Sciatic nerve (tissue), 2 donors: ENCODE data around the gene SLC2A1. TPM values are rescaled to one million over a fixed set of nuclear protein-coding genes. Genes with fewer than 3 reads are reported as not detected.

Experiments used
- ATAC-seq: fragments of 200-7000 bp; cut with Tn5 transposase; one replicate; pipeline ENCODE4 v1.9.1; 2020; ENCODE audit warnings: mild to moderate bottlenecking, moderate library complexity
- DNase-seq: peaks from one replicate; pipeline ENCODE4 v3.0.0-alpha.2; 2020; ENCODE audit warnings: low spot score
- intact Hi-C: fragments of 100-400 bp; cut with DNase I; formaldehyde crosslinking; loops from one replicate; pipeline ENCODE4 v1.14.2; 2022
- total RNA-seq: library from RNA; stranded (reverse); fragmentation: NEBNext Ultra II Directional; extraction: Animal tissue kit (Norgen Biotek cat#: 25700); gene quantifications from one replicate; pipeline ENCODE4 v1.2.1, GENCODE V29; 2021
- donor health status: DM: no; HTN: no; CAD: no.
- donor health status: DM: no; HTN: no; CAD: no.

SLC2A1 gene
- total RNA-seq, 1 donor from 2014 or later = 968 TPM

DNA sequence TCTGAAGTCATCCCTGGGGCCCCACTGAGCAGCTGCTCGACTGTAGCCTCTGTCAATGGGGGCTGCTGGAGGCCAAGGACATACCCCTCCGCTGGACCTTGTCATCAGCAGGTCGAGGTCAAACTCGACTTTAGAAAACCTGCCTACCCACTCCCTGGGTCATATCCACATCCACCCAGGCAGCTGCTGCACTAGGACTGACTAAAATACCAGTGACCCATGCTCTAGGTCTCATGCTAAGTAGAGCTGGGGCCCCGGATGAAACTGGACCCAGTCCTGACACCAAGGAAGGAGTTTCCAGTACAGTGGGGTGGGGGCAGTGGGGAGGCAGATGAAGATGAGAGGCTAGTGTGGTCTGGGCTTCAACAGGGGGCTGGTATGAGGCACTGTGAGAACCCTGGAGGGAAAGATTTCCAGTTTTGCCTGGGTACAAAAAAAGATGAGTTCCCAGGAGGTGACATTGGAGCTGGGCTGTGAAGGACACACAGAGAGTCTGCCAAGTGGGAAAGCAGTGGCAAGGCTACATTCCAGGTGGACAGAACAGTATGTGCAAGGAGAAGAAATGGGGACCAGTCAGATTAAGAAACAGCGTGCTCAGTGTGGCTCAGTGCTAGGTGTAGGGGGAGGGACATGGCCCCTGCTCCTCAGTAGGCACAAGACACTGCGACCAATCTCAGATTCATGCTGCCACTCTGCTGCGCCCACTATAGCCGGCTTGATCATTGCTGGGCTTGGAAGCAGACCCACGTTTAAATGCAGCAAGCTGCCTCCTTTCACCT, 12.4 kb downstream of the SLC2A1 start:
- intact Hi-C loops = no loop called here
- ATAC-seq = peak; percentile 1
- no peak for DNase-seq

DNA sequence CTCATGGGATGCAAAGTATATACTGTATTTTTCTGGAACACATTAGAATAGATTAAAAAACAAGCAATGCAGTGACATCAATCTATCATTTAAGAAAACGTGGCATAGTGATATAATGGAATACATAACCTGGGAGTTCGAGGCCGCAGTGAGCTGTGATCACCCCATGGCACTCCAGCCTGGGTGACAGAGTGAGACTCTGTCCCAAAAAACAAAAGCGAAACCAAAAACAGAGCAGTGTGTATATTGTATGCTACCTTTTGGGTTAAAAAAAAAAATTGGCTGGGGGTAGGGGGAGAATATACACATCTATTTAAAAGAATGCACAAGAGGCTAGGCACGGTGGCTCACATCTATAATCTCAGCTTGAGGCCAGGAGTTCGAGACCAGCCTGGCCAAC, 13.5 kb downstream of the SLC2A1 start:
- intact Hi-C loops = no loop called here
- ATAC-seq (no peak), DNase-seq (no peak)

DNA sequence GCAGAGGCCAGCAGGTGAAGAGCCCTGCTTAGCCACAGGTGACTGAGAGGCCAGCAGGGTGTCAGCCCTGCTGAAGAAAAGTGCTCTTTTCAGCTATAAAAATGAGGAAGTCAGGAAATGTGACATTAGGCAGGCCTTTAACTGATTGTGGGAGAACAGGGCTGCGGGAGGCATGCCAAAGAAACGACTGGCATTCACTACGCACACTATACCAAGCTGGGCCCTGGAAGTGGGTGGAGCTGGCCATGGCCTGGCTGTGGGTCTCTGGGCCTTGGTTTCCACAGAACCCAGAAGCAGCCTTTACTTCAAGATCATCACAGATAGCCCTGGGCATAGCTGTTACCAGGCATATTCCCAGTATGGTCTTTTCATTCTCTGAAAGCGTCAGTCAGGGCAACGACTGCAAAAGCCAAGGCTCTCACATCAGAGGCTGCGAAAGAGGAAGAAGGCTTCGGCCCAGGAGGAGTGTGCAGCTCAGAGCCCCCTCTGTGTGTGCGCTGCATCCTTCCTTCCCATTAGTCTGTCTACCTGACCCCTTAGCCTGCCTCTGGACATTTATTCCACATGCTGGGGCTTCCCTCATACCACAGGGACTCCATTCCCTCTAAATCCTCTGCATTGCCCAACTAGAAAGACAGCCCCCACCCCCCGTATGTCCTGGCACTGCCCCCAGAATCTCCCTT, 14.3 kb downstream of the SLC2A1 start:
- DNase-seq (no peak), ATAC-seq (peak; percentile 24)
- intact Hi-C loops = no loop called here

DNA sequence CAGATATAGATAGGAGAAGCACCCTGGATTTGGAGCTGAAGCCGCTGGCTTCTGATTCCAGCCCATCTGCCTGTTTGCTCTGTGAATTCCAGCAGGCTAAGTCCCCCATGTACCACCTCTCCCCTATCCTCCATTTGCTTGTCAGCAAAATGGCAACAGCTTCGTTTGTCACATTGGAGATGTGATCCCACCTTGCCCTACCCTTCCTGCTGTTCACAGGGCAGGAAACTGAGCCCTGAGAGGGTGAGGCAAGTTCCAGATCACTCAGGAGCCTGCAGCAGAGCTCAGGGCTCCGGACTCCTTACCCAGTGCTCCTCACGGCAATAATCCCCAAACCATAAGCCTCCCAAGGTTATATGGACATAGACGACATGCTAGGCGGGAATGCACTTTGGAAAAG, 14.9 kb downstream of the SLC2A1 start:
- DNase-seq (no peak), ATAC-seq (no peak)
- intact Hi-C loops = no loop called here

DNA sequence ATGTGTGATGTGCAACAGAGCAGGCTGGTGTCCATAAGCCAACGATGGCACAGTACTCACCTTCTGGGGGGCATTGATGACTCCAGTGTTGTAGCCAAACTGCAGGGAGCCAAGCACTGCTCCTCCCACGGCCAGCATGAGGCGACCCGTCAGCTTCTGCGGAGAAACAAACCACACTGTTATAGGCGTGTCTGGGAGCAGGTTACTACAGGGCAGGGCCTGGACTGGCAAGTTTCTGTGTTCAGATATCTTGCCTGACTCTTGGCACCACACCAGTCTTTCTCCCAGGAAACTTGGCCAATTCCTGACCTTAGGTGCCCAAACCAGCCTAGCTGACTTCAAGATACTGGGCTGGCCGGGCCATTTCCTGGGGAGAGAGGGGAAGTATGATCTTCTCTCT, 15.5 kb downstream of the SLC2A1 start:
- ATAC-seq (peak; percentile 11), DNase-seq (no peak)
- intact Hi-C loops = no loop called here

DNA sequence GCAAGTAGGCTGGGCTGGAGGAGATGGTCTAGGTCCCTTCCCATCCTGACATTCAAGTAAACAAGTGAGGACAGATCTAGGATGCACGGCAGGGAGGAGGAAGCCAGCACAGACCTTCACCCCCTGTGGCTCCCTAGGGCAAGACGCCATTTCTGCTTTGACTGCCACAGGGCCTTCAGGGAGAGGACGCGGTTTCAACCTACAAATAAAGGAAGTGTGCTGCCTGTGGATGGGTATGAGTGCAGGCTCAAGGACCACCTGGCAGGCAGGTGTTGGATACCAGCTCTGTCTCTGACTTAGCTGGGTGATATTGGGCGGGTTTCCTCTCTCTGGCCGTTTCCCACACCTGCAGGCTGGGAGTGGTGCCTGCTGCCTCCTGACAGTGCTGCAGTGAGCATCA, 16.2 kb downstream of the SLC2A1 start:
- DNase-seq = no peak
- intact Hi-C loops = no loop called here
- ATAC-seq = no peak

DNA sequence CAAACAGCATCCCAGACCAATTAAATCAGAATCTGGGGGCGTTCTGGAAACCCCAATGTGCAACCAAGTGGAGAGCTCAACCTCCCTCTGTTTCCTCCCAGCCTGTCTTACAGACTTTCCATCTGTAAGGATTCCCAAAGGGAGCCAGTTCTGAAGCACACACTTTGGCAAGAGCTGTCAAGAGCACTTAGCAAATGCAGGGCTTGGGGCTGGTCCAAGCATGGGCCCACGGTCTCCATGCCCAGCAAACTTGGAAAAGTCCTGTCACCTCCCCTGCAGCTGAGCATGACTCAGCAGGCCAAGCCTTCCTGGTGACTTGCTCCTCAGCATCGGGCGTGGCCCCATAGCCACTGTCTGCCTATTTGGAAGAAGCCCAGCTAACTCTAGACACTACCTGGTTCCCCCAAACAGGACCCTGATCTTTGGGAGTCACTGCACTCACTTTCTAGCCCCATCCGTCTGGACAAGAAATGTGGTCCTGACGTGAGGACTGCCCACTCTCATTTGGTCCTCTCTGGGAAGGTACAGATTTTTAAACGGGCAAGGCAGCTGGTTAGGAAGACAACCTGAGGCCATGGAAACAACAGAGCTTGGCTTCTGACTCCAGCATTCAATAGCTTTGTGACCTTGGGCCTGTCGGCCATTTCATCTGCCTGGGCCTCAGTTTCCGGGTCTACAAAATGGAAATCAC, 16.9 kb downstream of the SLC2A1 start:
- ATAC-seq (peak; percentile 18), DNase-seq (no peak)
- intact Hi-C loops = no loop called here

DNA sequence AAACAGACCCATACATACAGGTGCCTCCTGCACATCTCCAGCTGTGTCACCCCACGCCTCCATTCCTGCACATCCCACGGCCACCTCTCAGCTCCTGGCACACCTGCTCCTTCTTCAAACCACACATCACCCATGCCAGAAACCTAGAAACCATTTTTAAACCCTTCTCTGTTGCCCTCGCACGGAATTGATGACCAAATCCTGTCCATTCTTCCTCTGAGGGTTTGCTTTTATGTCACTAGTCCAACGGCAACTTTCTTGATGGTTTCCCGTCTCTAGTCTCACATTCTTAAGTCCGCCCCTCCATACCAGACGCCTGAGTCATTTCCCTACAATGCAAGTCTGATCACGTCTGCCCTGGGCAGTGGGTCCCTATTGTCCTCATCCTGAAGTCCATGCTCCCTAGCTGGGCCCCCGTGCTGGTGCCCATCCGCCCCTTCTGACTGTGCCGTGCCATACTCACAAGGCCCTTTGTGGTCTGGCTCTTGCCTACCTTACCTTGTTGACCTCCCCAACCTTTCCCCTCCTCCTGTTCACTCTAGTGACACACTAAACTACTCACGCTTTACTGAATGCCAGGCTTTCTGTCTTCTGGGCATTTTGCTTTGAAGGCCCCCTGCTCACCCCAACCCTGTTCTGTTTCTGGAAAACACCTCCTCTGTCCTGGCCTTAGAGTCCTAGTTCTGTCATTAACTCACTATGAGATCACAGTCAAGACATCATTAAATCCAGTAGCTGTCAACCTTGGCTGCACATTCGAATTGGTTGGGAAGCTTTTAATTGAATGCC, 17.6 kb downstream of the SLC2A1 start:
- intact Hi-C loops = no loop called here
- ATAC-seq (no peak), DNase-seq (no peak)

DNA sequence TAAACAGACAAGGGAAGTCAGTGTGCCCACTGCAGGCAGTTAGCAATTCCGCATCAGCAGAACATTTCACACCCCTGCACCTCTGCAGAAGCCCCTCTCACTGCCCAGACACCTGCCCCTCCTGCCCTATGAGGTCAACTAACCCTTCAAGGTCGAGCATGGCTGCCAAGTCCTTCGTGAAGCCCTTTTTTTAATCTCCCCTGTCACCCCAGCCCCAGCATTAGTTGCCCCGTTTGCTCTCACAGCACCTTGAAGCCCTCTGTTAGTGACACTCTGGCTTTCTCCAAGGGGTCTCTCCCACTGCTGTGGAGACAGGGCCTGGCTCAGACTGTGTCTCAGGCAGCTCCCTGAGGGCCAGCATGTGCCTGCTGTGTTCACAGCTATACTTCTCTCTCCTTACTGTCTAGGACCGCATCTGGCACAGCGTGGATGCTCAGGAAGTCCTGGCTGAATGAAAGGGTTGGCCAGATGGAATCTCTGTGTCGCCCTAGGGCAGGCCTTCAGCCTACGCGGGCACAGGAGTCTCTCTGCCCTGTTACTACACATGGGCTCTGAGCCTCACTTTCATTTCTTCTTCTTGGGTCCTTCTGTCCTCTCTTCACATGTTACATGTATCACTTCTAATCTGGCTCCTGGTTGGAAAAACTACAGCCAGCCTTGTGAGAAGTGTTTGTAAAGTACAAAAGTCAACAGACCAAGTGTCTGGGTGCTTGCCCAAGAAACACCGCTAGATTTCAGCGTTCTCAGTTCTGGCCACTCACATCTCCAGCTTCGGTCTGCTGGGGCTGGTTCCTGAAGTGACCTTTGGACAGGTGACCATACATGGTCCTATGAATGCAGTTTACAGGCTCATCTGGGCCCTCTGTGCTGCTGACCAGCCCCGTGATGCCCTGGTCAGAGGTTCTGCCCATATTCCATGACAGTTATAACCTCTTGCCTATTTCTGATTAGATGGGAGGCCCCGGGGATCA, 19.7 kb downstream of the SLC2A1 start:
- no peak for ATAC-seq
- peak; percentile 48 for DNase-seq
- intact Hi-C loops = no loop called here

DNA sequence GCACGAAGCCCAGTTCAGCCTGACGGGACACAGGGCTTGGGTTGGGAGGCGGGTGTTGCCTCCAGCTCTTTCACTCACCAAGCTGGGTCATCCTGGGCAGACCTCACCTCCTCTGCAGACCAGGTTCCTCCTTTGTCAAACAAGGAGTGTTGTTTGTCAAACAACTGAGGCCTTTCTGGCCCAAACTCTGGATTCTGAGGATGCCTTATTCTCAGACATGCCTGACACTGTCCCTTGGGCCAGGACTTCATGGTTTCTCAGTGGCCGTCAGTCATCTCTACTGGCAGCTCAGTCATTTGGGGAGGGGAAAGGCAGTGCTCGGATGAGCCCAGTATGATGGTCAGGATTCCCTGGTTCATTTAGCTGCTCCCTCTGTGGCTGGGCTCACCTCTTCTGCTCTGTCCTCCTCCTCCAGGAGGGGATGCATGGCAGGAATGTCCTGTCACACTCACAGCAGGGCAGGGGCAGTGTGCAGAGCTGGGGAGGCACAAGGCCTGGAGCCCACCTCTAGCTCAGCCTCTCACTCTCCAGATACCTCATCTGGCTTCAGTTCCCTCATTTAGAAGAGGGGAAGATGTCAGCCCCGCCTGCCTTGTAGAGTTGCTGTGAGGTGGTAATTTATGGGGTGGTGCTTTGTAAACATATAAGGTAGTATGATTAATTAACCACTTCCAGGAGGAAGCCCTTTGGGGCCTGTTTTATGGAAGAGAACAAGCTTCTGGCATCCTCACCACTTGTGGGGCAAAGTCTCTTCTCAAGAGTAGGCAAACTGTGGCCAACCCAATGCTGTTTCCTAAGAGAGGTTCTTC, 20.6 kb downstream of the SLC2A1 start:
- DNase-seq = peak; percentile 54
- ATAC-seq = no peak
- intact Hi-C loops = no loop called here

DNA sequence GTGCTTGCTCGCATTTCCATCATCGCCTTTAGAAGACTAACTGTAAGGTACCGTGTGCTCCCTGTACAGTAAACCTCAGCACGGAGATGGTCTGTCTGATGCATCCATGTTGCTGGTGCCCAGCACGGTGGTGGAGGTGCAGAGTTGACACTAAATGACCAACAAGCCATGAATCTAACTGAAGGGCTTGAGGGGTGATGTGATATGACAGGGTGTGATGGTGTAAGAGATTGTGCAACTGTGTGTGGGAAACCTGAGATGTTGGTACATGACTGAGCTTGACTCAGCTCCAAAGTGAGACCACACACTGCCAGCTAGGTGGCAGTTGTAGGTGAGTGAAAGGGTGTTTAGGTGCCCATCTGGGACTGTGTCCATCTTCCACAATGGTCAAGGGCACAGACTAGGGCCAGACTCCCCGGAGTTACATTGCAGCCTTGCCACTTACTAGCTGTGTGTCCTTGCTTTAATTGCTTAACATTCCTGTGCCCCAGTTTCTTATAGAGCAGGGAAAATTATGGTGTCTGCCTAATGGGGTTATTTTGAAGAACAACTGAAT, 21.4 kb downstream of the SLC2A1 start:
- peak; percentile 51 for DNase-seq
- intact Hi-C loops = no loop called here
- ATAC-seq = peak; percentile 19

DNA sequence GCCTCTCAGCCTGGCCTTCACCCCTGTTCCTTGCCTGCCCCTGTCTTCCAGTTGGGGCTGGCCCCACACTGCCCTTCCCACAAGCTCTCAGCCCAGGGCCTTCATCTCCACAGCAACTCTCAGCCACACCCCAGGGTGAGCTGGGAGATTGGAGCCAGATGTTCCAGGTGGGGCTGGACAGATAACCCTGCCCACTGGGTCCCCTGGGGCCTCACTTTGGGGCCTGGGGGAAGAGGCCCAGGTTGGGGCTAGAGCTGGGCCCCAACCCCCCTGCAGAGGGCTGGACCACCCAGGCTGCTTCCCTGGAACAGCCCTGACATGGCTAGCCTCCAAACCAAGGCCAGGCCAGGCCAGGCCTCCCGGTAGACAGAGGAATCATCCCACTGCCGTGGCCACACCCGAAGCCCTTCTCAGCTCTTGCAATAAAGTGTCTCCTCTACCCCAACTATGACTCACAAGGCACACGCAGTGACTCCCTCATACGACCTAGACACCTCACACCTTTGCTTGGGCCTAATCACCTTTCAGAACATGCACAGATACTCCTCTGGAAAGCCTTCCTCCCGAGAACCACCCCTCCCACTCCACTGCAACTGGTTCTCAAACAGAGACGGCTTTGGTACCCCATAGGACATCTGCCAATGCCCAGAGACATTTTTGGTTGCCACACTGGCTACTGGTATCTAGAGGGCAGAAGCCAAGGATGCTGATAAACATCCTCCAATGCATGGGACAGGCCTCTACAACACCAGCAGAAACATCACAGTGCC, 22.2 kb downstream of the SLC2A1 start:
- ATAC-seq (peak; percentile 83), DNase-seq (peak; percentile 87)
- intact Hi-C loops = no loop called here

DNA sequence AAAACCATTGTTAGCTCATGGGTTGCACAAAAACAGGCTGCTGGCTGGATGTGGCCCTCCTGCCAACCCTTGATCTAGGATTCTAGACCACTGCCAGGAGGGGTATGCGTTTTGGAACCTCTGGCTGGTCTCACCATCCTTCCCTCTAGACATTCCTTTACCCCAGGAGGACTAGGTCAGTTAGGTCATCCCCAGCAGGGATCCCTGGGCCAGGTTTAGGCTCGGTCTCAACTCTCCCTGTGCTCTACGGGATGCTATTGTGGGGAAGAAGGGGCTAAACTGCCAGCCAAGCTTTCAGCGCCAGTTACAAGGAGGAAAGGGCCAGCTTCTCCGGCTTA, 22.7 kb downstream of the SLC2A1 start:
- intact Hi-C loops = no loop called here
- ATAC-seq = no peak
- DNase-seq = no peak

DNA sequence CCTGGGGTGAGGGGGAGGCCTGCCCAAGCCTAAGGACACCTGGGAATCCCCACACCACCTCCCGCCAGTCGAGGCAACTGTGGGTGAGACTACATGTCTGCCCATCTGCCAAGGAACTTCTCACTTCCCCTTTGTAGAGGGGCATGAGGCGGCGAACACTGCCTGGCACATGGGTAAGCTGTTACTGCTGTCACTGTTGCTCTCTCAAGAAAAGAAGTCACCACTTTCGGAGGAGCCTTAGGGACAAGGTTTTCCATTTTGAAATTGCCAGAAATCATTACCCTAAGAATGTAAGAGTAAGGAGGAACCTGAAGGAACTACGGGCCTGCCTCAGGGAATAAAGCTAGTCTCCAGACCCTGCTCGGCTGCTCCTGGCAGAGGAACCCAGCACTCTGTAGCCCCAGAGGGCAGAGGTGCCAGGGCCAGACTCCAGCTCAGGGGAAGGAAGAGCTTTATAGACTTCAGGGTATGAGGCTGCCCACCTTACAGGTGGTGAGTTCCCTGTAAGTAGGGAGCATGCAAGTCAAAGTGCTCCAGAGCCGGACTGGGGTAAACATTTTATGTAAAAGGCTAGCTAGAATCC, 23.3 kb downstream of the SLC2A1 start:
- intact Hi-C loops = no loop called here
- ATAC-seq (no peak), DNase-seq (peak; percentile 64)

DNA sequence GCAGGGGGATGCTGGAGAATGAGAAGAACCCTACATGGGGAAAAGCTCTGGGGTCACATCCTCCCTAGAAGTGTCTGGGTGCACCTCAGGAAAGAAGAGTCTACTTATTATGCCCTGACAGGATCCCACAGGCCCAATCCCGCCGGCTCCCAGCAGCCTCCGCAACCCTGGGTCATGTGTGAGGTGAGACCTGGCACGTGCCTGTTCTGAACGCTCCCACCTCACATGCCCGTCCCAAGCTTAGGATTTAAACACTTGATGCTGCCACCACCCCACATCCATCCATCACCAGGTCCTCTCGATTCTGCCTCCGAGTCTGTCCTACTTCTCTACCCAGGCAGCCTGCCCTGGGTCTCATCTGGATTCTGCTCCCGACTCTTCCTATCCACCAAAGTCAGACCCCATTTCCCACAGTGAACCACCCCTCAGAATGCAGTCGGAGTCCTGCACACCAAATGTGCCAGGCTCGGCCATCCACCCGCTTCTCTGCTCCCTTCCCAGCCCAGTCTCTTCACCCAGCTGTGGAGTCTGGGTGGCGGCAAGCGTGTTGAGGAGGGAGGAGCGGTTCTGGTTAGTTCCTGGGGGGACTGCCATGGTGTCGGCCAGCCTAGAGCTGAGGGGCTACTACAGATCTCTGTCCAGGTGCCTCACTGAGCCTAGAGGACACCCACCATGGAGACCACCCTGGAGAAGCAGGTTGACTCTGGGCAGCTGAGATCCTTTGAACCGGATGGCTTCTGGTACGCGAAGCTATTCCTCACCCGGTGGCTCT, 23.9 kb downstream of the SLC2A1 start:
- DNase-seq (peak; percentile 56), ATAC-seq (no peak)
- intact Hi-C loops = no loop called here
